ENCODE results near the gene STIP1. TPM values are rescaled to one million over a fixed set of nuclear protein-coding genes. Genes with fewer than 3 reads are reported as not detected.

STIP1 gene
- total and polyA plus RNA-seq, 9 of the 15 experiments (the other 6 are each of a cell fraction or from before 2014, with no cell fraction given): 58.1 to 465 (median 346) TPM

GRCh38 chr11:64240435-64241240, 54.7 kb downstream of the STIP1 start, which contains the start of gene FKBP2 (continued):
- TF ChIP-seq MAX (CRISPR knock-in tag; IDR thresholded peaks at IDR 0.05) (peak; percentile 64), ELF4 (CRISPR knock-in tag; IDR thresholded peaks at IDR 0.05) (peak; percentile 46; the same call in 1 of the 2 replicates), MEF2A (IDR thresholded peaks at IDR 0.05; ENCODE audit: control insufficient read depth, low read depth, low read length) (no peak), KHSRP (IDR thresholded peaks at IDR 0.05) (no peak), RBFOX2 (IDR thresholded peaks at IDR 0.05; ENCODE audit: low read depth, low read length) (peak; percentile 98), SRF (CRISPR knock-in tag; IDR thresholded peaks at IDR 0.05) (peak; percentile 22 to 34; a peak in 2 of 4 replicates)

DNA sequence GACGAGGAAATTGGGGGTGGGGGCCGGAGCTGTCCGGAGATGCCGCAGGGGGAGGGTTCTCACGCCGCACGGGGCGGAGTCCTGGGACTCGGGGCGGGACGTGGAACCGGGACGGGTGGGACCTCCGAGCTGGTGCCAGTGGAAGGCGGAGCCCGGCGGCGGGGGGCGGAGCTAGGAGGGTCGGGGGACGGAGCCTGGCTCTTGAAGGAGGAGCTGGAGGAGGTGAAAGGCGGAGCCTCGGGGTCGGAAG, 55.2 kb downstream of the STIP1 start:
- BruUV-seq (replicated peaks): no TSS peak
- Histone ChIP-seq H3K4me2 (ENCODE audit: insufficient read depth, low read length) (peak overlapping the region; percentile 85; the same call in 1 of the 2 replicates), H3K27me3 (ENCODE audit: control insufficient read depth in 2 of 2, insufficient read depth in 2 of 2, low read length in 2 of 2) (no peaks in the 10 kb centered on the region), H3K27ac (ENCODE audit: extremely low read depth, low read depth, low read length) (peak overlapping the region; percentile 95), H3K4me1 (replicated peaks in 1 of 2; ENCODE audit: control insufficient read depth in 2 of 2, insufficient read depth in 2 of 2, low read length in 2 of 2) (peaks cover 26 to 70% of the 10 kb centered on the region in 2 experiments), H3K9ac (ENCODE audit: insufficient read depth in 1 of 2, low read depth in 2 of 2, low read length in 2 of 2) (peak overlapping the region; percentile 93 to 94), H3K4me3 (peak overlapping the region; percentile 99), H4K20me1 (replicated peaks; ENCODE audit: control insufficient read depth, insufficient read depth, low read length) (0 out of 2 replicates have a peak, but pooled peaks cover 3% of the 10 kb centered on the region), H3K36me3 (ENCODE audit: control insufficient read depth, insufficient read depth, low read length) (peaks cover 71% of the 10 kb centered on the region), H3K79me2 (ENCODE audit: control insufficient read depth, insufficient read depth, low read length) (peaks cover 57% of the 10 kb centered on the region), H3K9me3 (replicated peaks; ENCODE audit: control insufficient read depth, insufficient read depth, low read depth, low read length) (no peaks in the 10 kb centered on the region), H2AFZ (ENCODE audit: low read depth, low read length) (peak overlapping the region; percentile 75), H3K9me1 (ENCODE audit: control insufficient read depth, insufficient read depth, low read length) (no peaks in the 10 kb centered on the region)
- ChIA-PET CTCF (ENCODE audit: low intra/inter-chr PET ratio) (no interaction called here), POLR2A (interaction anchor here (0.5 to 1.0 kb wide), 11 partner anchors 9 to 701 kb away, joined by 3 to 6 read pairs (median 5); partner anchors contain the start of genes ESRRA and FERMT3)
- in situ Hi-C loops (cut with MboI) (no loop called here), intact Hi-C loops (cut with micrococcal nuclease) (loop anchor here (10.0 kb wide), 1 partner anchor 64 kb away; the partner anchor contains the start of genes CATSPERZ and ESRRA)
- FAIRE-seq: peak; percentile 92
- peak; percentile 83 for ATAC-seq
- 0% methylated on average over 11 of the region's 24 CpGs for WGBS (ENCODE audit: insufficient coverage, low coverage, missing lambda C conversion rate)
- TF ChIP-seq RBFOX2 (IDR thresholded peaks at IDR 0.05; ENCODE audit: low read depth, low read length): peak; percentile 76
- 0 out of 2 replicates have a peak, but pooled peaks have one; percentile 86 for TF ChIP-seq HDGF (IDR thresholded peaks at IDR 0.05)
- peak; percentile 22; the same call in 1 of the 2 replicates for TF ChIP-seq POLR2G (IDR thresholded peaks at IDR 0.05; ENCODE audit: low read depth, low read length)
- TF ChIP-seq, protein P1, sequence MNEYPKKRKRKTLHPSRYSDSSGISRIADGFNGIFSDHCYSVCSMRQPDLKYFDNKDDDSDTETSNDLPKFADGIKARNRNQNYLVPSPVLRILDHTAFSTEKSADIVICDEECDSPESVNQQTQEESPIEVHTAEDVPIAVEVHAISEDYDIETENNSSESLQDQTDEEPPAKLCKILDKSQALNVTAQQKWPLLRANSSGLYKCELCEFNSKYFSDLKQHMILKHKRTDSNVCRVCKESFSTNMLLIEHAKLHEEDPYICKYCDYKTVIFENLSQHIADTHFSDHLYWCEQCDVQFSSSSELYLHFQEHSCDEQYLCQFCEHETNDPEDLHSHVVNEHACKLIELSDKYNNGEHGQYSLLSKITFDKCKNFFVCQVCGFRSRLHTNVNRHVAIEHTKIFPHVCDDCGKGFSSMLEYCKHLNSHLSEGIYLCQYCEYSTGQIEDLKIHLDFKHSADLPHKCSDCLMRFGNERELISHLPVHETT (CRISPR knock-in tag; conservative IDR thresholded peaks at IDR 0.05 in 1 of 2, IDR thresholded peaks at IDR 0.05 in 1 of 2): no peak
- no peak for TF ChIP-seq DDX20 (tag; IDR thresholded peaks at IDR 0.05; ENCODE audit: low read depth)
- DNase-seq (ENCODE audit: extremely low read depth in 1 of 4, low spot score in 3 of 4): peak in 3 of 4 experiments; percentile 84 to 96 (median 88)
